ENCODE measurements around the gene FAM181A. TPM values are rescaled to one million over a fixed set of nuclear protein-coding genes. Genes with fewer than 3 reads are reported as not detected.
A peak's percentile ranks its signal among the peaks of the same experiment; 100 is the strongest.

Gene FAM181A
- total RNA-seq, 1 donor from 2014 or later: not detected

GRCh38 chr14:93912782-93913181 lies 14.4 kb upstream of the FAM181A start:
- H3K9ac ChIP-seq: no peak overlapping the region
- Mint-ChIP-seq H3K27ac (peak overlapping the region; percentile 35), H3K36me3 (no peaks in the 10 kb centered on the region), H3K4me1 (no peaks in the 10 kb centered on the region), H3K4me3 (no peak overlapping the region), H3K27me3 (ENCODE audit: insufficient read depth, low read depth) (peaks cover 11% of the 10 kb centered on the region), H3K9me3 (peaks cover 5% of the 10 kb centered on the region)
- no peaks in the 10 kb centered on the region for H3F3A ChIP-seq (ENCODE audit: low read depth)
- DNase-seq (ENCODE audit: low spot score): no peak
- H3K27me3 ChIP-seq: no peaks in the 10 kb centered on the region
- H3K9me3 ChIP-seq (ENCODE audit: low read depth): no peaks in the 10 kb centered on the region
- H3K36me3 ChIP-seq: no peaks in the 10 kb centered on the region
- H3K4me2 ChIP-seq: no peak overlapping the region
- no peak for TF ChIP-seq EZH2phosphoT487 (IDR thresholded peaks at IDR 0.05)
- no peak for TF ChIP-seq CTCF (IDR thresholded peaks at IDR 0.05)
- TF ChIP-seq EZH2 (IDR thresholded peaks at IDR 0.05): no peak
- no peaks in the 10 kb centered on the region for H3K4me1 ChIP-seq
- H4K20me1 ChIP-seq (ENCODE audit: low read depth): no peaks in the 10 kb centered on the region
- no peak overlapping the region for H3K4me3 ChIP-seq
- H3K27ac ChIP-seq: no peak overlapping the region
- no peak overlapping the region for H2AFZ ChIP-seq (replicated peaks)
- H3K79me2 ChIP-seq (ENCODE audit: low read depth): no peaks in the 10 kb centered on the region

- H3K4me3 Mint-ChIP-seq: no peak overlapping the region
Observed at GRCh38 chr14:93914278-93914677, 12.9 kb upstream of the FAM181A start.

GRCh38 chr14:93915070-93915705 lies 12.0 kb upstream of the FAM181A start:
- H3K27ac ChIP-seq: no peak overlapping the region
- no peak overlapping the region for H2AFZ ChIP-seq (replicated peaks)
- H3K36me3 ChIP-seq: no peaks in the 10 kb centered on the region
- H4K20me1 ChIP-seq (ENCODE audit: low read depth): no peaks in the 10 kb centered on the region
- H3K36me3 Mint-ChIP-seq: peaks cover 4% of the 10 kb centered on the region
- peaks cover 11% of the 10 kb centered on the region for H3K27me3 Mint-ChIP-seq (ENCODE audit: insufficient read depth, low read depth)
- no peaks in the 10 kb centered on the region for H3K79me2 ChIP-seq (ENCODE audit: low read depth)
- H3K4me1 Mint-ChIP-seq: no peaks in the 10 kb centered on the region
- H3K27ac Mint-ChIP-seq: no peak overlapping the region
- no peak overlapping the region for H3K4me2 ChIP-seq
- H3K9me3 Mint-ChIP-seq: peaks cover 9% of the 10 kb centered on the region
- H3K27me3 ChIP-seq: no peaks in the 10 kb centered on the region
- H3F3A ChIP-seq (ENCODE audit: low read depth): no peaks in the 10 kb centered on the region
- no peak for DNase-seq (ENCODE audit: low spot score)
- TF ChIP-seq CTCF (IDR thresholded peaks at IDR 0.05) (no peak), EZH2 (IDR thresholded peaks at IDR 0.05) (no peak), EZH2phosphoT487 (IDR thresholded peaks at IDR 0.05) (no peak)
- no peak overlapping the region for H3K4me3 Mint-ChIP-seq
- no peak overlapping the region for H3K4me3 ChIP-seq
- H3K4me1 ChIP-seq: no peaks in the 10 kb centered on the region
- no peak overlapping the region for H3K9ac ChIP-seq
- H3K9me3 ChIP-seq (ENCODE audit: low read depth): no peaks in the 10 kb centered on the region

More at GRCh38 chr14:93914278-93914677, 12.9 kb upstream of the FAM181A start:
- Histone ChIP-seq H3K9ac (no peak overlapping the region), H3K27ac (no peak overlapping the region), H2AFZ (replicated peaks) (no peak overlapping the region), H3K4me3 (no peak overlapping the region), H3K4me1 (no peaks in the 10 kb centered on the region), H3K4me2 (no peak overlapping the region), H3K36me3 (no peaks in the 10 kb centered on the region), H3K9me3 (ENCODE audit: low read depth) (no peaks in the 10 kb centered on the region), H4K20me1 (ENCODE audit: low read depth) (no peaks in the 10 kb centered on the region), H3K27me3 (no peaks in the 10 kb centered on the region), H3F3A (ENCODE audit: low read depth) (no peaks in the 10 kb centered on the region), H3K79me2 (ENCODE audit: low read depth) (no peaks in the 10 kb centered on the region)
- H3K27ac Mint-ChIP-seq: no peak overlapping the region
- H3K36me3 Mint-ChIP-seq: no peaks in the 10 kb centered on the region
- DNase-seq (ENCODE audit: low spot score): no peak
- no peaks in the 10 kb centered on the region for H3K4me1 Mint-ChIP-seq
- H3K27me3 Mint-ChIP-seq (ENCODE audit: insufficient read depth, low read depth): peaks cover 11% of the 10 kb centered on the region
- TF ChIP-seq CTCF (IDR thresholded peaks at IDR 0.05) (no peak), EZH2phosphoT487 (IDR thresholded peaks at IDR 0.05) (no peak)
- peaks cover 5% of the 10 kb centered on the region for H3K9me3 Mint-ChIP-seq
